GM21360 (cell line): Measurements from ENCODE around the gene NCAPH2.

Experiments
- ATAC-seq: cut with Tn5 transposase; IDR thresholded peaks from one replicate; pipeline ENCODE4 v1.9.1; 2021; ENCODE audit warnings: mild to moderate bottlenecking, moderate library complexity; ENCODE audit not compliant: unreplicated experiment

Gene NCAPH2

DNA sequence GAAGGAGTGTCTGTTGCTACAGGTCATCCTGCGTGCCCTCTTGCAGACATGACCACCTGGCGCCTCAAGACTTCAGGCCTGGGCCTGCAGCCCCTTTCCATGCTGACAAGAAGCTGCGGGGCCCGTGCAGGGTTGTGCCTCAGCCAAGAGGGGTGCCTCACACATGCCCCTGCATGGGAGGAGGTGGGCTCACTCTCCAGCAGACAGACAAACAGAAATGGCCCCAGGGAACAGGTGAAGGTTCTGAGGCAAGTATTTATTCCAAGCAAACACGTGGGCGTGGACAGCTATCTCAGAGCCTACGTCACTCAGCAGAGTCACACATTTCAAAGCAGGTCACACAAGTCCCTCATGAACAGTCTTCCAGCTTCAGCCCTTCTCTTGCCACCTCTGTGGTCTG, 60.6 kb downstream of the NCAPH2 start:
- no peak for ATAC-seq

DNA sequence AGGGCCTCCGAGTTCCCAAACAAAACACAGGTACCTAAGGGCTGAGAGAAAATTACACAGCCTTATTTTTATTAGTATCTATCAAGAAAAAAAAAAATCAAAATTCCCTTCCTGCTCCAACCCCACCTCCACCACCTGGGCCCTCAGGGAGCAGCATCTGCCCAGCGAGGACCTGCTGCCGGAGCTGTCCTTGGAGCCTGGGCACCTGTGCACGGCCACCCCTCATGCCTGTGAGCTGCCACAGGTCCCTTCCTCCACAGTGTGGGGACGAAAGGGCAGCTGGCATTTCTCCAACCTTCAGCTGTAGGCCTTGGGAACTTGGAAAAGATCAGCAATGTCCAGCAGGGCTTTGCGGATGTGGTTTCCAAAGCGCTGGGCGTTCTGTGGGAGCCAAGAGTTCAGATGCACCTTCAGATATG, 61.0 kb downstream of the NCAPH2 start:
- ATAC-seq = no peak

DNA sequence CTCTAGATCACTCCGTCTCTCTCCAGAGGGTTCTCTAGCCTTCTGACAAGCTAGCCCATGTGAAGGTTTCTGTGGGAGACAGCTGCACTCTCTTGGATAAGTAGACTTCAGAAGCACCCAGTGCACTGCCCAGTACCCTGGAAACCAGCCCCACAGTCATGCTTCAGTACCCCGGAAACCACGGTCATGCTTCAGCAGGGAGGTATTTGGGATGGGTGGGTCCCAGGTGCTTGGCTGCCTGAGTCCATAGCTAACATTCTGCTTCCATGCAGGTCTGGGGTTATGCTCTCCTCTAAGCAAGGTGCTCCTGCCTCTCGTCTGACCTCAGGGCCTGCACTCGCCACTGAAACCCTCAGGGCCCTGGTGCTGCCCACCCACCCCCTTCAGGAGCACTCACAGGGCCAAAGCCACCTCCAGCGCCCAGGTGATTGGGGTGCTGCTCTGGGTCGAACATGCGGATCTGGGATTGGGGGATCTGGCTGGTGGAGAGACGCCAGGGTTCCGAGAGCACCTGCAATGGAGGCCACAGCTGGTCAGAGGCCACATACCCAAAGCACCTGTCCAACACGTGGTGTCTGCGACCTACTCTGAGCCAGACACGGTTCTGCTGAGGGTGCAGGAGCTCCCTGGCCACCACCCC, 62.0 kb downstream of the NCAPH2 start:
- ATAC-seq = no peak

DNA sequence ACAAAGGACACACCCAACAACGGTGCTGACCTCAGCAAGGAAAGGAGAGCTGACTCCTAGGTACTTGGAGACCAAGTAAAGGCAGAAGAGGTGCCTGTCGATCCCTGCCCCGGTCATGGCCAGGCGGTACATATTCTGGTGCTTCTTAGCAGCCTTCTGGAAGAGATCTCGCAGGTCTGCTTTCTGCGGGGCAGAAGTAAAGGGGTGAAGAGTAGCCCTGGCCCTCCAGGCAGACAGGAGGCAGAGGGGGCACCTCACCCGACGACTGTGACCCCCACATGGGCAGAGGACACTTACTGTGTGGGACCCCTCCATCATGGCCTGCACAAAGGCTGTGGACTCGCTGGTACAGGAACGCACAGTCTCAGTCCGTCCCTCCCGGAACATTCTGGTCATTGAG, 62.8 kb downstream of the NCAPH2 start:
- ATAC-seq = no peak

DNA sequence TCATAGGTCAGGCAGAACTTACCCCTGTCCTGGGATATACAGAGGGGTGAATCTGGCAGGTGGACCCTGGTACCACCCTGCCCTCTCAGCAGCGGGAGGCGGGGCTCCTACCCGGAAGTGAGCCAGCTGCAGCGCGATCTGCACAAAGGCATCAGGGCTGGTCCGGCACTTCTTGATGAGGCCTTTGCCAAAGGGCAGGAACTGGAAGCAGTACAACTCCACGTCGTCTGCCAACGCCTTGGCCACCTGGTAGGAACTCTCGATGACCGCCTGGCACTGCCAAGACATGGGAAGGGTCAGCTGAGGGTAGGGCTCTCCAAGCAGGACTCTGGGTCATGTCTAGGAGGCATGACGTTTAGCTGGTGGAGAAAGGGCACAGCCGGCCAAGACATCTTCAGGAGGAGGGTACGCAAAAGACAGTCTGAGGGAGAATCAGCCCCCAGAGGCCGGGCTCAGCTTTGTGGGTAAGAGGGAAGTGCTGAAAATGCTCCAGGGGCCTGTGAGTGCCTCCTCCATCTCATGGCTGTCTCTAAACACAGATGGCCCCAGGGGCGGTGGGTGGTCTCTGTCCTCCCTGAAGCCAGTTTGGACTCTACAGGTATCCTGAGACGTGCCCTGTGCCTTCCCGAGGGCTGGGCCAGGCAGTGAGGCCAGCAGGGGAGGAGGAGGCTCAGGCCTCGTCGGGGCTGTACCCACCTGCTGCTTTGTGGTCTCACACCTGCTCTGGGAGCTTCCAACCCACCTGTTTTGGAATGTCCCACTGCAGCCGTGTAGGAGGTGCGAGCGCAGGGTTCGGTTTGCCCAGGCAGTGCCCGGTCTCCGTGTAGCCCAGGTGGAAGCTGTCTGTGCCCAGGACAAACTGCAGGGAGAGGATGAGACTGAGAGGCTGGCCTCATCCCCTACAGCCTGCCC, 63.5 kb downstream of the NCAPH2 start:
- no peak for ATAC-seq

DNA sequence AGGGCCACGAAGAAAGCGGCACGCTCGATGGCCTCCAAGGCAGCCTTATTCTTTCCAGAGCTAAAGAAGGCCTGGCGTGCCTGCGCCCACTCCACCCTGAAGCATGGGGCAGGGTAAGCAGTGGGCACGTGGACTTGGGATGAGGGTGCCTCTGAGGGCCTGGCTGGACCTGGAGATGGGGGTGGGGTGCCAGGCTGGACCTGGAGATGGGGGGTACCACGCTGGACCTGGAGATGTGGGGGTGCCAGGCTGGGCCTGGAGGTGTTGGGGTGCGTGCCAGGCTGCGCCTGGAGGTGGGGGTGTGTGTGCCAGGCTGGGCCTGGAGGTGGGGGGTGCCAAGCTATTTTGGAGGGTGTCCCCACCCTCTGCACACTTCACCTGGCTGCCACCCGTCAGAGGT, 64.9 kb downstream of the NCAPH2 start:
- ATAC-seq = no peak

DNA sequence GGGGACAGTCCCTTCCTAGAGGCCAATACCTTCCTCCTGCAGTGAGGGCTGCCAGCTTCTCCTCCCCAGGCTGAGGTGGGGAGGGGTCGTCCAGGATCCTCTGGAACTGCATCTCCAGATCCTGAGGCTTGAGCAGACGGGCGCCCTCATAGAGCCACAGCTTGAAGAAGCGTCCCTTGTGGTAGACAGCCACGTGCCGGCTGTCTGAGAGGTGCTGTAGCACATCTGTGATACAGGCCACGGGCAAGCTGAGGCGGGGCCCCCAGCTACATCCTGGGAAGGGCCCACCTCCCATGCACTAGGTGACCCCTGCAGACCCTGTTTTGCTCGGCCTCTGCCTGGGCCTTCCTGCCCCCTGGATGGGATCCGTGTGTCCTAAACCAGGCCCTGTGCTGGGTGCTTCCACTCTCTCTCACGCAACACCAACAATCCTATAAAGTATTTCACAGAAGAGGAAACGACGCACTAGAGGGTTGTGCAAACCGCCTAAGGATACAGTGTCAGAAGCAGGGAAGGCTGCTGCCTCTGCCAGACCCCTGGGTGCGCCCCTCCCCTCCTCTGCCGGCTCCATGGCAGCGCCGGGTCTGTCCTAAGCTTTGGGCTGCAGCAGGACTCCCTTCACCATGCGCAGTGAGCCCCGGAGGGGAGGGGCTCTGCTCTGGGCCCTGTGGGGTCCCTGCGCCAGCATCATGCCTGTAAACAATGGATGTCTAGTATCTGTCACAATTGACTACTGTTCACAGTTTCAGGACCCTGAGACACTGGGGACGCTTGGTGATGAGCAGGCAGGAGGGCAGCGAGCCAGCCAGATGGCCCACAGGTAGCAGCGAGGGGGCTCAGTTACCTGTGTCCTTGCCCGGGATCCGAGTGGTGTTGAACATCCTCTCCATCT, 65.7 kb downstream of the NCAPH2 start:
- no peak for ATAC-seq

DNA sequence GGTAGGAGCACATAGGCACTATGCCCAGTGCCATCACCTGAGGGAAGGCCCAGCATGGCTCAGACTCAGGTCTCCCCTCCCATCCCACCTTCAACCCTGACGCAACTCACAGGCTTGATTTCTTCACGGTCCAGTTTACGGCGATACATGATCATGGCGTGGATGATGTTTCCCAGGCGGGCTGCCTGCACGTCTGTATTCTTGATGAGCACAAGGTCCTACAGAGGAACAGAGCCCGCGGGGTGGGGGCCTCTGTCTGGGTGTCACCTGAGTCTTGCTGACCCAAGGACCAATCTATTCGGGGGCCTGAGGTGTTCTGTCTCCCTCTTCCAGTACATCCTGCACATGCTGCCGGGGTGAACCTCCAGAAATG, 66.3 kb downstream of the NCAPH2 start:
- no peak for ATAC-seq
